Lower leg skin (tissue), 4 donors: ENCODE measurements around the gene CACYBP. TPM values are rescaled to one million over a fixed set of nuclear protein-coding genes. Genes with fewer than 3 reads are reported as not detected.

ENCODE experiments used
- DNase-seq, 2 donors: peaks; one replicate each; pipeline ENCODE4 v3.0.0-alpha.2; 2019; ENCODE audit warnings: low spot score in 2 of 2
- H3K4me3 ChIP-seq: fragments of 200-600 bp; sonication (generic); 2 replicates; pipeline ENCODE4 v1.5.1; 2017; ENCODE audit warnings: mild to moderate bottlenecking, low read depth; ENCODE audit not compliant: poor library complexity, severe bottlenecking
- CTCF ChIP-seq, 3 donors: fragments of 450-650 bp; IDR thresholded peaks; one replicate each; pipeline ENCODE4 v1.5.1; 2016; ENCODE audit warnings: antibody characterized with exemption in 3 of 3, mild to moderate bottlenecking in 3 of 3, moderate library complexity in 2 of 3
- POLR2A ChIP-seq, 2 donors: fragments of 450-650 bp; IDR thresholded peaks; one replicate each; pipeline ENCODE4 v1.6.1; 2016 to 2017; ENCODE audit warnings: antibody characterized with exemption in 2 of 2, mild to moderate bottlenecking in 1 of 2, moderate library complexity in 1 of 2
- WGBS, 2 donors: methylation state at CpG; one replicate each; pipeline ENCODE4 v1.1.5; 2018; 5-methylcytosine and 5-hydroxymethylcytosine counted together
- intact Hi-C: fragments of 100-400 bp; cut with DNase I; formaldehyde crosslinking; loops from one replicate; pipeline ENCODE4 v1.15.0; 2023; ENCODE audit warnings: low total_unique reads
- total RNA-seq, 4 donors: library from RNA; depleted of rRNA; stranded (reverse); fragments of >200 nt; gene quantifications; one replicate each; pipeline ENCODE4 v1.1.0, GENCODE V29; 2016

CACYBP gene
- total RNA-seq, 4 donors from 2014 or later, result 53.4 to 80.9 (median 57.9) TPM

GRCh38 chr1:174998569-174999215 lies 1.1 kb upstream of the CACYBP start:
- H3K4me3 ChIP-seq, result peak overlapping the region; percentile 19
- TF ChIP-seq POLR2A (IDR thresholded peaks at IDR 0.05) (no peak), CTCF (IDR thresholded peaks at IDR 0.05) (peak in 1 of 3 donors; percentile 40)
- peak in 1 of 2 donors; percentile 30 for DNase-seq
- 7 to 8% methylated on average over 19 of the region's 19 CpGs for WGBS, 2 donors
- intact Hi-C loops, result no loop called here

GRCh38 chr1:174999216-174999935 lies 371 bp upstream of the CACYBP start:
- peak overlapping the region; percentile 19 for H3K4me3 ChIP-seq
- peak in 1 of 2 donors; percentile 95 for TF ChIP-seq POLR2A (IDR thresholded peaks at IDR 0.05)
- TF ChIP-seq CTCF (IDR thresholded peaks at IDR 0.05), result no peak
- peak; percentile 99 for DNase-seq
- 1% methylated on average over 58 of the region's 58 CpGs for WGBS, 2 donors
- intact Hi-C loops, result no loop called here

GRCh38 chr1:175000697-175001187 lies 995 bp downstream of the CACYBP start:
- DNase-seq, result no peak
- no peak for TF ChIP-seq CTCF (IDR thresholded peaks at IDR 0.05)
- TF ChIP-seq POLR2A (IDR thresholded peaks at IDR 0.05), result no peak
- intact Hi-C loops, result no loop called here
- H3K4me3 ChIP-seq, result peak overlapping the region; percentile 91
- WGBS, 2 donors, result 3 to 4% methylated on average over 5 of the region's 5 CpGs

- TF ChIP-seq POLR2A (IDR thresholded peaks at IDR 0.05), result no peak
- no peak for TF ChIP-seq CTCF (IDR thresholded peaks at IDR 0.05)
- no peak overlapping the region for H3K4me3 ChIP-seq
- intact Hi-C loops, result no loop called here
- 69 to 80% methylated on average over 17 of the region's 17 CpGs for WGBS, 2 donors
- no peak for DNase-seq
Observed at GRCh38 chr1:175002910-175003517, 3.3 kb downstream of the CACYBP start.

- DNase-seq, result no peak
- 64 to 66% methylated on average over 2 of the region's 2 CpGs for WGBS, 2 donors
- TF ChIP-seq POLR2A (IDR thresholded peaks at IDR 0.05) (no peak), CTCF (IDR thresholded peaks at IDR 0.05) (no peak)
- no peak overlapping the region for H3K4me3 ChIP-seq
- intact Hi-C loops, result no loop called here
Observed at GRCh38 chr1:175003521-175003920, 3.8 kb downstream of the CACYBP start.
